ENCODE results near the gene SEZ6. TPM values are rescaled to one million over a fixed set of nuclear protein-coding genes. Genes with fewer than 3 reads are reported as not detected.

SEZ6 gene
- 1 to 10 TPM in 1 of 3 donors, under 1 TPM in 1, not detected in 1; 0.31 to 1.0 TPM for total RNA-seq
- long read RNA-seq, donor 1, partial matches to known transcripts, result 0 of 1 reads
- long read RNA-seq, donor 1, other reads (novel, unspliced or antisense), result 1 of 1 reads
- long read RNA-seq, donor 2, result 0 reads

GRCh38 chr17:29005936-29006511 is at the start of gene SEZ6:
TSS of gene SEZ6 (minus strand) at chr17:29006033. CDS start at chr17:29005869, 164 bp downstream.
- no peaks in the 10 kb centered on the region for H3K36me3 ChIP-seq (ENCODE audit: low read depth)
- TF ChIP-seq CTCF (IDR thresholded peaks at IDR 0.05), result no peak
- DNase-seq (peak in 2 of 3 donors; percentile 71), ATAC-seq (peak; percentile 87)
- H3K9me3 ChIP-seq, result no peaks in the 10 kb centered on the region
- H3K4me1 ChIP-seq (ENCODE audit: low read depth), result peaks cover 4% of the 10 kb centered on the region
- intact Hi-C loops (cut with DNase I, micrococcal nuclease), result no loop called here
- no peak within 1 kb of the TSS for H3K4me3 ChIP-seq

- Histone ChIP-seq H3K9me3 (no peaks in the 10 kb centered on the region), H3K4me1 (ENCODE audit: low read depth) (no peaks in the 10 kb centered on the region), H3K4me3 (no peak overlapping the region), H3K36me3 (ENCODE audit: low read depth) (no peaks in the 10 kb centered on the region)
- no peak for TF ChIP-seq CTCF (IDR thresholded peaks at IDR 0.05)
- no peak for DNase-seq
- ATAC-seq, result no peak
- intact Hi-C loops (cut with DNase I, micrococcal nuclease), result no loop called here
Measured at GRCh38 chr17:29054835-29055234, 49.0 kb upstream of the SEZ6 start.

- DNase-seq, result no peak
- no peaks in the 10 kb centered on the region for H3K4me1 ChIP-seq (ENCODE audit: low read depth)
- H3K4me3 ChIP-seq, result no peak overlapping the region
- H3K36me3 ChIP-seq (ENCODE audit: low read depth), result no peaks in the 10 kb centered on the region
- no peak for ATAC-seq
- no peak for TF ChIP-seq CTCF (IDR thresholded peaks at IDR 0.05)
- intact Hi-C loops (cut with DNase I, micrococcal nuclease), result no loop called here
- no peaks in the 10 kb centered on the region for H3K9me3 ChIP-seq
Measured at GRCh38 chr17:29051731-29052130, 45.9 kb upstream of the SEZ6 start.

GRCh38 chr17:29051194-29051593 is 45.4 kb upstream of the SEZ6 start:
- Histone ChIP-seq H3K9me3 (no peaks in the 10 kb centered on the region), H3K4me1 (ENCODE audit: low read depth) (no peaks in the 10 kb centered on the region), H3K4me3 (no peak overlapping the region), H3K36me3 (ENCODE audit: low read depth) (no peaks in the 10 kb centered on the region)
- intact Hi-C loops (cut with DNase I, micrococcal nuclease), result no loop called here
- no peak for DNase-seq
- TF ChIP-seq CTCF (IDR thresholded peaks at IDR 0.05), result no peak
- no peak for ATAC-seq

- Histone ChIP-seq H3K36me3 (ENCODE audit: low read depth) (no peaks in the 10 kb centered on the region), H3K4me3 (no peak overlapping the region), H3K9me3 (no peaks in the 10 kb centered on the region), H3K4me1 (ENCODE audit: low read depth) (no peaks in the 10 kb centered on the region)
- ATAC-seq (no peak), DNase-seq (no peak)
- no peak for TF ChIP-seq CTCF (IDR thresholded peaks at IDR 0.05)
- intact Hi-C loops (cut with DNase I, micrococcal nuclease), result no loop called here
Measured at GRCh38 chr17:29050176-29050575, 44.3 kb upstream of the SEZ6 start.
